Measurements from ENCODE around the gene KRAS. TPM values are rescaled to one million over a fixed set of nuclear protein-coding genes. Genes with fewer than 3 reads are reported as not detected.
A peak's percentile ranks its signal among the peaks of the same experiment; 100 is the strongest.
"Not testable (repeated sequence)": the region's sequence is repeated elsewhere in the genome, so short reads cannot be mapped to it uniquely, and the experiment has no call there.

KRAS gene
- total RNA-seq, result 10 to 100 TPM; 34.4 to 34.8 TPM
- polyA plus RNA-seq, result 10 to 100 TPM; 31.6 to 52.4 TPM

DNA sequence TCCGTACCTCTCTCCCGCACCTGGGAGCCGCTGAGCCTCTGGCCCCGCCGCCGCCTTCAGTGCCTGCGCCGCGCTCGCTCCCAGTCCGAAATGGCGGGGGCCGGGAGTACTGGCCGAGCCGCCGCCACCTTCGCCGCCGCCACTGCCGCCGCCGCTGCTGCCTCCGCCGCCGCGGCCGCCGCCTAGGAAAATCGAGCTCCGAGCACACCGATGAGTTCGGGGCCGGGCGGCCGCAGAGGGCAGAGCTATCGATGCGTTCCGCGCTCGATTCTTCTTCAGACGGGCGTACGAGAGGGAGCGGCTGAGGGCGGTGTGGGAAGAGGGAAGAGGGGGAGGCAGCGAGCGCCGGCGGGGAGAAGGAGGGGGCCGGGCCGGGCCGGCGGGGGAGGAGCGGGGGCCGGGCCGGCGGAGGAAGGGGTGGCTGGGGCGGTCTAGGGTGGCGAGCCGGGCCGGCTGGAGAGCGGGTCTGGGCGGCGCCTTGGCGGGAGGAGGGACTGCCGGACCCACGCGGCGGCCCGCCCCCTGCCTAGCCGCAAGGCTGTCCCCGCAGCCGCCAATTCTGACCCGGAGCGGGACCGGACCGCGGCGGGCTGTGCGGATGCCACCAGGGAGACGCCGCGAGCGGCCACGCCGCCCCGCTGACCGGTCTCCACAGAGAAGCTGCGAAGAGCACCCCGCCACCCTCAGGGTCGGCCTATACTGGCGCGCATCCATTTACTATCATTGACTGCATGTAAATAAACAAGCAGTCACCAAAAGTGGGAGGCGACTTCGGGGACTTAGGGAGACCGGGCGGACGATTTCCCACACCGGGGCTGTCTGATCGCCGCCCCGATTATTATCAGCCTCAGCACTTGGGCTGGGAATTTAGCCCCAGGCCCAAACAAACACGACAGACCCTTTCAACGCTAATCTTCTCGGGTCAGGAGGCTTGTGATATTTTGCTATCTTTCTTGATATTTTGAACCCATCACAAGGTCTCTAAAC, at the start of gene KRAS:
Gene KRAS, minus strand, starts transcription at position 186 of the 987 bp plus-strand sequence.
- Histone ChIP-seq H3K27ac (ENCODE audit: low read depth, low read length) (peak within 1 kb of the TSS; percentile 68), H3K4me1 (ENCODE audit: insufficient read depth, low read length) (peaks cover 33% of the 10 kb centered on the region), H3K4me3 (ENCODE audit: low read length in 2 of 2) (peak within 1 kb of the TSS; percentile 67 to 90), H3K9me3 (ENCODE audit: control insufficient read depth in 1 of 2, low read length in 2 of 2) (no peaks in the 10 kb centered on the region), H3K27me3 (ENCODE audit: insufficient read depth, low read length) (no peaks in the 10 kb centered on the region), H3K36me3 (ENCODE audit: insufficient read depth, low read length) (no peaks in the 10 kb centered on the region)
- H3K4me3 Mint-ChIP-seq, result peak within 1 kb of the TSS; percentile 92 to 96 (median 94)
- DNase-seq, result peak; percentile 90 to 93 (median 91)
- H3K36me3 Mint-ChIP-seq, result peaks cover 5 to 18% of the 10 kb centered on the region in 2 donors
- peaks cover 0 to 2% (median 0%) of the 10 kb centered on the region in 8 donors for H3K9me3 Mint-ChIP-seq
- no peaks in the 10 kb centered on the region for H3K27me3 Mint-ChIP-seq
- H3K4me1 Mint-ChIP-seq, result peaks cover 13 to 56% (median 40%) of the 10 kb centered on the region in 4 donors
- peak within 1 kb of the TSS; percentile 91 to 98 (median 95) for H3K27ac Mint-ChIP-seq
- intact Hi-C loops (cut with micrococcal nuclease), result loop anchor here (1.0 to 2.0 kb wide), 5 partner anchors 10 to 198 kb away; partner anchors contain the start of genes DNAI7 and ETFRF1
- ChIA-PET CTCF (ENCODE audit: partially characterized antibody) (interaction anchor here (0.6 to 2.3 kb wide), 5 partner anchors 10 to 133 kb away, joined by 3 to 14 read pairs (median 5); no protein-coding TSS in a partner anchor), POLR2A (ENCODE audit: partially characterized antibody) (interaction anchor here (0.6 to 4.0 kb wide), 23 partner anchors 10 to 1582 kb away, joined by 3 to 35 read pairs (median 4); partner anchors contain the start of genes DNAI7, ETFRF1 and ITPR2)

DNA sequence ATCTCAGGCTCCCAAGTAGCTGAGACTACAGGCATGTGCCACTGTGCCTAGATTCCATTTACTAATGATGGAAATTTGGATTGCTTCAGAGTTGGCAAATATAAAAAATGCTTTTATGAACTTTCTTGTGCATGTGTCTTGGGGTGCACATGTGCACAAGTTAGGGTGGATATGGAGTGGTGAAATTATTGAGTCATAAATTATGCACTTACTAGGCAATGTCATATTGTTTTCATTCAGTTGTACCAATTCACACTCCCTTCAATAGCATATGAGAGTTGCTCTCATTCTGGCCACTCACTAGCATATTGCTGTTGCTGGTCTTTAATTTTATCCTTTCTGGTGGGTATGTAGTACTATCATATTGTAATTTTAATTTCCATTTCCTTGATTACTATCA, 45.7 kb upstream of the KRAS start:
- POLR2A ChIA-PET (ENCODE audit: partially characterized antibody), result interaction anchor here (1.6 kb wide), 1 partner anchor 45 kb away, joined by 4 read pairs; the partner anchor contains the start of gene KRAS
- CTCF ChIA-PET (ENCODE audit: partially characterized antibody), result no interaction called here
- H3K4me3 ChIP-seq (ENCODE audit: low read length in 2 of 2), result no peak overlapping the region
- H3K4me3 Mint-ChIP-seq, result no peak overlapping the region
- no peaks in the 10 kb centered on the region for H3K4me1 ChIP-seq (ENCODE audit: insufficient read depth, low read length)
- no peak for DNase-seq
- H3K27ac Mint-ChIP-seq, result no peak overlapping the region
- intact Hi-C loops (cut with micrococcal nuclease), result no loop called here
- no peak overlapping the region for H3K27ac ChIP-seq (ENCODE audit: low read depth, low read length)
- no peaks in the 10 kb centered on the region for H3K27me3 ChIP-seq (ENCODE audit: insufficient read depth, low read length)
- H3K36me3 Mint-ChIP-seq, result no peaks in the 10 kb centered on the region
- H3K36me3 ChIP-seq (ENCODE audit: insufficient read depth, low read length), result no peaks in the 10 kb centered on the region
- H3K4me1 Mint-ChIP-seq, result peaks cover 0 to 8% (median 6%) of the 10 kb centered on the region in 4 donors
- H3K27me3 Mint-ChIP-seq, result no peaks in the 10 kb centered on the region
- peaks cover 0 to 2% (median 0%) of the 10 kb centered on the region in 8 donors for H3K9me3 Mint-ChIP-seq
- H3K9me3 ChIP-seq (ENCODE audit: control insufficient read depth in 1 of 2, low read length in 2 of 2), result no peaks in the 10 kb centered on the region

DNA sequence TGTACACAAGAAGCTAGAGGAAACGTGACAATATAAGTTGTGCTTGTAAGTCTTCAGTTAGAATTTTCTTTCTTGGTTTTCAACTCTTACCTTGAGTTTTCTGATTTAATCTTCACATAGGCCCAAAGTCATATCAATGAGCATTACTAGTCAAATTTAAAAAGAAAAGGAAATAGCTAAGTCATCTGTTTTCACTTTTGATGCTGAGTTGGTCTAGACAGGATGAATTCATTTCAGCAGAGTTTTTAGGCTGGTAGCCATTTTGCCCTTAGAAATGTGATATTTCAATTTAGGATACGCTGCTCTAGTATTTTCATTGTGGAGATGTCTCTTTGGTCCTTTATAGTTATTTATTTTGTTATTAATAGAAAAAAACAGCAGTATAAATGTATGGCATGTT, 44.6 kb upstream of the KRAS start:
- DNase-seq, result no peak
- POLR2A ChIA-PET (ENCODE audit: partially characterized antibody), result interaction anchor here (1.6 kb wide), 1 partner anchor 44 kb away, joined by 4 read pairs; the partner anchor contains the start of gene KRAS

DNA sequence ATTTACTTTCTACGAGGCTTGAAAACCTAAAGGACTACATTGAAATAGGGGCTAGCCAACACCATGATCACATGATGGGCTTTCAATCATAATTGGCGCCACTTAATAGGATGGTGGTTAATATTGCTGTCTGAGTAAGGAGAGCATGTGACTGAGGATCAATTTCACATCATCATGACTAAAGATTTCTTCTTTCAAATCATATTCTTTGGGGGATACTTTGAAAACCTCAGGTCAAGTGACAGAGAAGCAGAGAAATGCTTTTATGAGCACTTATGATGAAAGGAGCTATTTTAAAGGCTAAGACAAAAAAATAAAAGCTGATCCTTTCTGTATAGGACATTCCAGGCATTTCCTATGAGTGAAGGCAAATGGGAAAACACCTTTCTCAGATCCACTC, 42.9 kb upstream of the KRAS start:
- ChIA-PET POLR2A (ENCODE audit: partially characterized antibody) (no interaction called here), CTCF (ENCODE audit: partially characterized antibody) (interaction anchor here (1.5 kb wide), 1 partner anchor 53 kb away, joined by 3 read pairs; no protein-coding TSS in a partner anchor)
- H3K27ac Mint-ChIP-seq, result no peak overlapping the region
- H3K4me3 ChIP-seq (ENCODE audit: low read length in 2 of 2), result no peak overlapping the region
- no peaks in the 10 kb centered on the region for H3K27me3 ChIP-seq (ENCODE audit: insufficient read depth, low read length)
- intact Hi-C loops (cut with micrococcal nuclease), result no loop called here
- H3K36me3 ChIP-seq (ENCODE audit: insufficient read depth, low read length), result no peaks in the 10 kb centered on the region
- no peaks in the 10 kb centered on the region for H3K27me3 Mint-ChIP-seq
- no peaks in the 10 kb centered on the region for H3K9me3 ChIP-seq (ENCODE audit: control insufficient read depth in 1 of 2, low read length in 2 of 2)
- H3K36me3 Mint-ChIP-seq, result no peaks in the 10 kb centered on the region
- H3K4me1 ChIP-seq (ENCODE audit: insufficient read depth, low read length), result no peaks in the 10 kb centered on the region
- no peak overlapping the region for H3K4me3 Mint-ChIP-seq
- H3K4me1 Mint-ChIP-seq, result peaks cover 0 to 8% (median 6%) of the 10 kb centered on the region in 4 donors
- peaks cover 0 to 15% (median 12%) of the 10 kb centered on the region in 8 donors for H3K9me3 Mint-ChIP-seq
- no peak for DNase-seq
- no peak overlapping the region for H3K27ac ChIP-seq (ENCODE audit: low read depth, low read length)

More for the DNA sequence above, 44.6 kb upstream of the KRAS start:
- no peak overlapping the region for H3K27ac Mint-ChIP-seq
- Histone ChIP-seq H3K27me3 (ENCODE audit: insufficient read depth, low read length) (no peaks in the 10 kb centered on the region), H3K4me1 (ENCODE audit: insufficient read depth, low read length) (no peaks in the 10 kb centered on the region), H3K36me3 (ENCODE audit: insufficient read depth, low read length) (no peaks in the 10 kb centered on the region), H3K9me3 (ENCODE audit: control insufficient read depth in 1 of 2, low read length in 2 of 2) (no peaks in the 10 kb centered on the region), H3K4me3 (ENCODE audit: low read length in 2 of 2) (no peak overlapping the region), H3K27ac (ENCODE audit: low read depth, low read length) (no peak overlapping the region)
- H3K36me3 Mint-ChIP-seq, result no peaks in the 10 kb centered on the region
- H3K9me3 Mint-ChIP-seq, result peaks cover 0 to 2% (median 0%) of the 10 kb centered on the region in 8 donors
- CTCF ChIA-PET (ENCODE audit: partially characterized antibody), result no interaction called here
- no peak overlapping the region for H3K4me3 Mint-ChIP-seq
- H3K4me1 Mint-ChIP-seq, result peaks cover 0 to 8% (median 6%) of the 10 kb centered on the region in 4 donors
- intact Hi-C loops (cut with micrococcal nuclease), result no loop called here
- no peaks in the 10 kb centered on the region for H3K27me3 Mint-ChIP-seq

DNA sequence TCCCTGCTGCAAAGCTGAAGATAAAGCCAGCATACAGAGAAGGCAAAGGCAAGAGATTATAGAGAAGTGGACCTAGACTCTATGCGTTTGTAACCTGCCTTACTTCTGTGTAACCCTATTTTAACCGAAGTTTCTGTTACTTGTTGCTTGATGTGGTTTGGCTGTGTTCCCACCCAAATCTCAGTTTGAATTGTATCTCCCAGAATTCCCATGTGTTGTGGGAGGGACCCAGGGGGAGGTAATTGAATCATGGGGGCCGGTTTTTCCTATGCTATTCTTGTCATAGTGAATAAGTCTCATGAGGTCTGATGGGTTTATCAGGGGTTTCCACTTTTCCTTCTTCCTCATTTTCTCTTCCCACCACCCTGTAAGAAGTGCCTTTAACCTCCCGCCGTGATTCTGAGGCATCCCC, 42.1 kb upstream of the KRAS start:
- H3K4me3 ChIP-seq (ENCODE audit: low read length in 2 of 2); H3K27ac ChIP-seq (ENCODE audit: low read depth, low read length); H3K27me3 ChIP-seq (ENCODE audit: insufficient read depth, low read length); H3K27ac Mint-ChIP-seq; H3K27me3 Mint-ChIP-seq; POLR2A ChIA-PET (ENCODE audit: partially characterized antibody); DNase-seq; H3K4me3 Mint-ChIP-seq; H3K4me1 Mint-ChIP-seq; H3K9me3 ChIP-seq (ENCODE audit: control insufficient read depth in 1 of 2, low read length in 2 of 2); intact Hi-C loops (cut with micrococcal nuclease); H3K36me3 ChIP-seq (ENCODE audit: insufficient read depth, low read length); H3K4me1 ChIP-seq (ENCODE audit: insufficient read depth, low read length); H3K36me3 Mint-ChIP-seq: not testable (repeated sequence)
- CTCF ChIA-PET (ENCODE audit: partially characterized antibody), result interaction anchor here (1.5 kb wide), 1 partner anchor 52 kb away, joined by 3 read pairs; no protein-coding TSS in a partner anchor
- peaks cover 0 to 15% (median 12%) of the 10 kb centered on the region in 8 donors for H3K9me3 Mint-ChIP-seq

DNA sequence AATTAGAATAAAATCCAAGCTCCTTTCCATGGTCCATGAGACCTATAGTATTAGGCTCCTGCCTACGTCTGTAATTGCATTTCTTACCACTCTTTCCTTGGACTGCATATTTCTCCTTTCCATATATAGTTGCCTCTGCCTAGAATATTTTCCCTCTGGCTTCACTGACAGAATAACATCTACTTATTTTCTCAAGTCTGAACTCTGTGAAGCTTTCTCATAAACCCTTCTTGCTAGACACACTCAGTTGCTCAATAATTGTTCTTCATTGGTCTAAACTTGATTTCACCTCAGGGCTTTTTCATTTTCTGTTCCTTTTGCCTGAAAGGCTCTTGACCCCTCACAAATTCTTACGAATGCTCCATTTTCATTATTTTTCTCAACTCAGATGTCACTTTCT, 36.9 kb upstream of the KRAS start:
- H3K36me3 Mint-ChIP-seq, result no peaks in the 10 kb centered on the region
- Histone ChIP-seq H3K9me3 (ENCODE audit: control insufficient read depth in 1 of 2, low read length in 2 of 2) (no peaks in the 10 kb centered on the region), H3K4me3 (ENCODE audit: low read length in 2 of 2) (no peak overlapping the region), H3K27ac (ENCODE audit: low read depth, low read length) (no peak overlapping the region), H3K27me3 (ENCODE audit: insufficient read depth, low read length) (no peaks in the 10 kb centered on the region), H3K36me3 (ENCODE audit: insufficient read depth, low read length) (no peaks in the 10 kb centered on the region), H3K4me1 (ENCODE audit: insufficient read depth, low read length) (peaks cover 14% of the 10 kb centered on the region)
- peaks cover 0 to 3% of the 10 kb centered on the region in 2 donors for H3K27me3 Mint-ChIP-seq
- POLR2A ChIA-PET (ENCODE audit: partially characterized antibody), result no interaction called here
- no peak for DNase-seq
- H3K27ac Mint-ChIP-seq, result no peak overlapping the region
- no peak overlapping the region for H3K4me3 Mint-ChIP-seq
- peaks cover 0 to 17% (median 12%) of the 10 kb centered on the region in 8 donors for H3K9me3 Mint-ChIP-seq
- CTCF ChIA-PET (ENCODE audit: partially characterized antibody), result no interaction called here
- H3K4me1 Mint-ChIP-seq, result peaks cover 7 to 21% (median 9%) of the 10 kb centered on the region in 4 donors
- intact Hi-C loops (cut with micrococcal nuclease), result loop anchor here (5.0 kb wide), 1 partner anchor 35 kb away; no protein-coding TSS in a partner anchor

DNA sequence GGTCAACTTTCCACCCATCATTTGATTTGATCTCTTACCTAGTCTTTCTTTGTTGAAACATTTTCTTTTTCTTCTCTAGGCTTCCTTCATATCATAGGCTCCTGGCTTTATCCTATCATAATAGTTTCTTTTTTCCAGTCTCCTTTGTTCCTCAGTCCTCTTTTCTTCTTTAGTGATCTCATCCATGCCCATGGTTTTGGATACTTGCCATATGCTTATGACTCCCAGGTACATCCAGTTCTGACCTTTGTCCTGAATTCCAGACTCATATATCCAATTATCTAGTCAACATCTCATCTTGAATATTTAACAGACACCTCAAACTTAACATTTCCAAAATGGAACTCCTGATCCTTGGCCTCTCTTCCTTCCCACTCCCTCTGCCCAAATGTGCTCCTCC, 36.1 kb upstream of the KRAS start:
- H3K36me3 Mint-ChIP-seq, result no peaks in the 10 kb centered on the region
- Histone ChIP-seq H3K27ac (ENCODE audit: low read depth, low read length) (no peak overlapping the region), H3K4me1 (ENCODE audit: insufficient read depth, low read length) (peaks cover 19% of the 10 kb centered on the region), H3K4me3 (ENCODE audit: low read length in 2 of 2) (no peak overlapping the region), H3K36me3 (ENCODE audit: insufficient read depth, low read length) (no peaks in the 10 kb centered on the region), H3K9me3 (ENCODE audit: control insufficient read depth in 1 of 2, low read length in 2 of 2) (no peaks in the 10 kb centered on the region), H3K27me3 (ENCODE audit: insufficient read depth, low read length) (no peaks in the 10 kb centered on the region)
- POLR2A ChIA-PET (ENCODE audit: partially characterized antibody), result no interaction called here
- peaks cover 11 to 25% (median 15%) of the 10 kb centered on the region in 4 donors for H3K4me1 Mint-ChIP-seq
- CTCF ChIA-PET (ENCODE audit: partially characterized antibody), result no interaction called here
- DNase-seq, result no peak
- no peak overlapping the region for H3K27ac Mint-ChIP-seq
- H3K4me3 Mint-ChIP-seq, result no peak overlapping the region
- intact Hi-C loops (cut with micrococcal nuclease), result loop anchor here (5.0 kb wide), 1 partner anchor 35 kb away; no protein-coding TSS in a partner anchor
- peaks cover 0 to 17% (median 12%) of the 10 kb centered on the region in 8 donors for H3K9me3 Mint-ChIP-seq
- peaks cover 0 to 3% of the 10 kb centered on the region in 2 donors for H3K27me3 Mint-ChIP-seq

Measured in CD4-positive, alpha-beta memory T cell (primary cell).